Ishikawa (cell line): ENCODE results near the gene PLPPR3.

Experiments
- CEBPB ChIP-seq: IDR thresholded peaks from 2 replicates; pipeline ENCODE4 v1.6.1; 2012
- CREB1 ChIP-seq: IDR thresholded peaks from 2 replicates; pipeline ENCODE4 v1.6.1; 2012; ENCODE audit warnings: low read depth
- EGR1 ChIP-seq: IDR thresholded peaks from 2 replicates; pipeline ENCODE4 v1.6.1; 2012
- EP300 ChIP-seq: IDR thresholded peaks from 2 replicates; pipeline ENCODE4 v1.6.1; 2012; ENCODE audit warnings: borderline replicate concordance
- NFIC ChIP-seq: IDR thresholded peaks from 2 replicates; pipeline ENCODE4 v1.6.1; 2012
- RAD21 ChIP-seq: IDR thresholded peaks from 2 replicates; pipeline ENCODE4 v1.6.1; 2012; ENCODE audit warnings: low read depth
- TAF1 ChIP-seq: IDR thresholded peaks from 2 replicates; pipeline ENCODE4 v1.6.1; 2012; ENCODE audit warnings: low read depth, mild to moderate bottlenecking
- TCF12 ChIP-seq: IDR thresholded peaks from 2 replicates; pipeline ENCODE4 v1.6.1; 2012; ENCODE audit warnings: low read depth
- TEAD4 ChIP-seq: IDR thresholded peaks from 2 replicates; pipeline ENCODE4 v1.6.1; 2012
- USF1 ChIP-seq: IDR thresholded peaks from 2 replicates; pipeline ENCODE4 v1.6.1; 2012
- YY1 ChIP-seq: IDR thresholded peaks from 2 replicates; pipeline ENCODE4 v1.6.1; 2012; ENCODE audit warnings: low read depth
- TF ChIP-seq, protein P1 (sequence below): IDR thresholded peaks from 2 replicates; pipeline ENCODE4 v1.6.1; 2012; ENCODE audit warnings: low read depth, mild to moderate bottlenecking
- TF ChIP-seq, protein P2 (sequence below): IDR thresholded peaks from 2 replicates; pipeline ENCODE4 v1.6.1; 2012

GRCh38 chr19:795073-795611, 26.6 kb downstream of the PLPPR3 start:
- no peak for TF ChIP-seq RAD21
- TF ChIP-seq, protein P1, sequence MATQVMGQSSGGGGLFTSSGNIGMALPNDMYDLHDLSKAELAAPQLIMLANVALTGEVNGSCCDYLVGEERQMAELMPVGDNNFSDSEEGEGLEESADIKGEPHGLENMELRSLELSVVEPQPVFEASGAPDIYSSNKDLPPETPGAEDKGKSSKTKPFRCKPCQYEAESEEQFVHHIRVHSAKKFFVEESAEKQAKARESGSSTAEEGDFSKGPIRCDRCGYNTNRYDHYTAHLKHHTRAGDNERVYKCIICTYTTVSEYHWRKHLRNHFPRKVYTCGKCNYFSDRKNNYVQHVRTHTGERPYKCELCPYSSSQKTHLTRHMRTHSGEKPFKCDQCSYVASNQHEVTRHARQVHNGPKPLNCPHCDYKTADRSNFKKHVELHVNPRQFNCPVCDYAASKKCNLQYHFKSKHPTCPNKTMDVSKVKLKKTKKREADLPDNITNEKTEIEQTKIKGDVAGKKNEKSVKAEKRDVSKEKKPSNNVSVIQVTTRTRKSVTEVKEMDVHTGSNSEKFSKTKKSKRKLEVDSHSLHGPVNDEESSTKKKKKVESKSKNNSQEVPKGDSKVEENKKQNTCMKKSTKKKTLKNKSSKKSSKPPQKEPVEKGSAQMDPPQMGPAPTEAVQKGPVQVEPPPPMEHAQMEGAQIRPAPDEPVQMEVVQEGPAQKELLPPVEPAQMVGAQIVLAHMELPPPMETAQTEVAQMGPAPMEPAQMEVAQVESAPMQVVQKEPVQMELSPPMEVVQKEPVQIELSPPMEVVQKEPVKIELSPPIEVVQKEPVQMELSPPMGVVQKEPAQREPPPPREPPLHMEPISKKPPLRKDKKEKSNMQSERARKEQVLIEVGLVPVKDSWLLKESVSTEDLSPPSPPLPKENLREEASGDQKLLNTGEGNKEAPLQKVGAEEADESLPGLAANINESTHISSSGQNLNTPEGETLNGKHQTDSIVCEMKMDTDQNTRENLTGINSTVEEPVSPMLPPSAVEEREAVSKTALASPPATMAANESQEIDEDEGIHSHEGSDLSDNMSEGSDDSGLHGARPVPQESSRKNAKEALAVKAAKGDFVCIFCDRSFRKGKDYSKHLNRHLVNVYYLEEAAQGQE, result no peak
- TF ChIP-seq TAF1, result no peak
- TF ChIP-seq, protein P2, sequence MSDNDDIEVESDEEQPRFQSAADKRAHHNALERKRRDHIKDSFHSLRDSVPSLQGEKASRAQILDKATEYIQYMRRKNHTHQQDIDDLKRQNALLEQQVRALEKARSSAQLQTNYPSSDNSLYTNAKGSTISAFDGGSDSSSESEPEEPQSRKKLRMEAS, result no peak
- TF ChIP-seq NFIC, result no peak
- no peak for TF ChIP-seq YY1
- no peak for TF ChIP-seq EP300
- TF ChIP-seq EGR1, result no peak
- no peak for TF ChIP-seq CEBPB
- TF ChIP-seq TEAD4, result no peak
- TF ChIP-seq TCF12, result no peak
- no peak for TF ChIP-seq USF1
- no peak for TF ChIP-seq CREB1
